Nephron (organoid): Measurements from ENCODE around the gene SPAG7.

Experiments
- H3K27ac Mint-ChIP-seq, 3 experiments: 2 replicates each; pipeline ENCODE4 v1.8.0; 2020; ENCODE audit warnings: mixed read lengths in 3 of 3, mild to moderate bottlenecking in 2 of 3, moderate library complexity in 1 of 3
- H3K27me3 Mint-ChIP-seq: 2 replicates; pipeline ENCODE4 v1.8.0; 2021; ENCODE audit warnings: low read depth, mild to moderate bottlenecking, moderate library complexity, mixed read lengths
- H3K36me3 Mint-ChIP-seq: 2 replicates; pipeline ENCODE4 v1.8.0; 2020; ENCODE audit warnings: low read depth, mixed read lengths
- H3K4me1 Mint-ChIP-seq: 2 replicates; pipeline ENCODE4 v1.8.0; 2020; ENCODE audit warnings: mixed read lengths
- H3K4me3 Mint-ChIP-seq, 3 experiments: 2 replicates each; pipeline ENCODE4 v1.8.0; 2020; ENCODE audit warnings: mild to moderate bottlenecking in 3 of 3, mixed read lengths in 3 of 3, moderate library complexity in 2 of 3
- H3K9me3 Mint-ChIP-seq: 2 replicates; pipeline ENCODE4 v1.8.0; 2020; ENCODE audit warnings: mixed read lengths
- TF ChIP-seq, protein P1 (sequence below), 3 experiments: fragments of 200-600 bp; sonication (generic); IDR thresholded peaks; one replicate each; pipeline ENCODE4 v1.5.0; 2021; ENCODE audit warnings: antibody characterized with exemption in 3 of 3; ENCODE audit not compliant: unreplicated experiment in 3 of 3

SPAG7 gene

DNA sequence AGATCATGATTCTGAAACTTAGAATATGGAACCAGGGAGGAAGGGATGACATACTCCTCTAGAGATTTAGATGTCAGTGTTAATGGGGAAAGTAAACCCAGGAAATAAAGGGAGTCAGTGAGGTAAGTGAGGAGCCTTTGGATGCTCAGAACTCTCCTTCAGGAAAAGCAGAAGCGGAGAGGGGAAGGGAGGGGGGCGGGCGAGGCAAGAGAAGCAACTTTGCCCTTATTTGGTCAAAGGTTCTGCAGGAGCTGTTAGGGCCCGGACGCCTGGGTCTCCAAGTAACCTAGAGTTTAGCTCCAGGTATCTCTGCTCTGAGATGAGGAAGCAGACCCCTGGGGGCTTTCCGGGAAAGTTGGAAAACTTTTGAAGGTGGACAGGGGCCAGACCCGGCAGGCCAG, 20.6 kb downstream of the SPAG7 start:
- Mint-ChIP-seq H3K36me3 (peaks cover 43% of the 10 kb centered on the region), H3K9me3 (no peaks in the 10 kb centered on the region), H3K4me3 (peak overlapping the region; percentile 95 to 98 (median 96)), H3K27me3 (no peaks in the 10 kb centered on the region), H3K27ac (peak overlapping the region; percentile 87 to 99 (median 89)), H3K4me1 (peaks cover 47% of the 10 kb centered on the region)
- TF ChIP-seq, protein P1, sequence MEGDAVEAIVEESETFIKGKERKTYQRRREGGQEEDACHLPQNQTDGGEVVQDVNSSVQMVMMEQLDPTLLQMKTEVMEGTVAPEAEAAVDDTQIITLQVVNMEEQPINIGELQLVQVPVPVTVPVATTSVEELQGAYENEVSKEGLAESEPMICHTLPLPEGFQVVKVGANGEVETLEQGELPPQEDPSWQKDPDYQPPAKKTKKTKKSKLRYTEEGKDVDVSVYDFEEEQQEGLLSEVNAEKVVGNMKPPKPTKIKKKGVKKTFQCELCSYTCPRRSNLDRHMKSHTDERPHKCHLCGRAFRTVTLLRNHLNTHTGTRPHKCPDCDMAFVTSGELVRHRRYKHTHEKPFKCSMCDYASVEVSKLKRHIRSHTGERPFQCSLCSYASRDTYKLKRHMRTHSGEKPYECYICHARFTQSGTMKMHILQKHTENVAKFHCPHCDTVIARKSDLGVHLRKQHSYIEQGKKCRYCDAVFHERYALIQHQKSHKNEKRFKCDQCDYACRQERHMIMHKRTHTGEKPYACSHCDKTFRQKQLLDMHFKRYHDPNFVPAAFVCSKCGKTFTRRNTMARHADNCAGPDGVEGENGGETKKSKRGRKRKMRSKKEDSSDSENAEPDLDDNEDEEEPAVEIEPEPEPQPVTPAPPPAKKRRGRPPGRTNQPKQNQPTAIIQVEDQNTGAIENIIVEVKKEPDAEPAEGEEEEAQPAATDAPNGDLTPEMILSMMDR (IDR thresholded peaks at IDR 0.05; ENCODE audit: unreplicated experiment in 3 of 3): no peak

DNA sequence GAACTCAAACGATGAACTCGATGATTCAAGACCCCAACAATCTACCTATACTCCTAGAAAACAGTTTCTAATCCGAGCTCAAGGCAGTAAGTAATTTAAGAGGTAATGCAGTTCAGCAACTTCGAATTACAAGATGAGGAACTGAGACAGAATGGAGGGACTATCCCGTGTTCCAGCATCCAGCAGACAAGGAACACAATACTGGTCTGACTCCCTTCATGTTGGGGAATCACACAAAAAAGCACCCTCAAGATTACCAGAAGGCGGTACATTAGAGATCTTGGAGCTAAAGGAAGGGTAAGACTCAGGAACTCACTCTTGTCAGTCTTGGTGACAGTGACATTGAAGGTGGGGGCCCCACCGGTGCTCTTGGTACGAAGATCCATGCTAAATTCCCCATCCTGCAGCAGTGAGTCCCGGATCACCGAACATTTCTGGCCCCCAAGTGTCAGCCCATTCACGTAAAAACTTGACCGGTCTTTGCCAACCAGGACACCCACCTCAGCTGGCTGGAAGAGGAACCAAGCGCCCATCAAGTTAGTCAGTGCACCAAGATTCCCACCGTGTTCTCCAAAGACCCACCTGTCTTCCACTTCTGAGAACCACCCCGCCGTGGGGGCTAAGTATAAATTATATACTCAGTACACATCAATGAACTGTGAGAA, 21.2 kb downstream of the SPAG7 start:
- no peaks in the 10 kb centered on the region for H3K27me3 Mint-ChIP-seq

DNA sequence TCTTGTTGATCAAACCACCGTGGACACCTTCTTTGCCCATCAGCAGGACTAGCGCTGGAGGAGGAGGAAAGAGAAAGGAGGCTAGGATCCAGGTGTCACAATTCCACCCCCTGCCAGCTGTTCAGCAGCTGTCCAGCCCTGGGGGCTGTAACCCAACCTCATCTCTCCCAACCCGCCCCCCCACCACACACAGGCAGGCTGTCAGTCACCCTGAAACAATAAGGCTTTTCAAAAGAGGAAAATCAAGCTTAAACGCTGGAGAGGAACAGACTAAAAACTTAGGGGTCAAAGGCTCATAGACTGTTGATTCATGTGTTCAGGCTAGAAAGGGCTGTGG, 21.7 kb downstream of the SPAG7 start:
- peak overlapping the region; percentile 87 to 99 (median 89) for H3K27ac Mint-ChIP-seq
- H3K36me3 Mint-ChIP-seq: peaks cover 53% of the 10 kb centered on the region
- peaks cover 49% of the 10 kb centered on the region for H3K4me1 Mint-ChIP-seq
- no peaks in the 10 kb centered on the region for H3K9me3 Mint-ChIP-seq
- TF ChIP-seq, protein P1 (IDR thresholded peaks at IDR 0.05; ENCODE audit: unreplicated experiment in 3 of 3): no peak
- no peaks in the 10 kb centered on the region for H3K27me3 Mint-ChIP-seq
- H3K4me3 Mint-ChIP-seq: peak overlapping the region; percentile 95 to 98 (median 96)

More for the DNA sequence above, 21.2 kb downstream of the SPAG7 start:
- Mint-ChIP-seq H3K27ac (peak overlapping the region; percentile 87 to 99 (median 89)), H3K36me3 (peaks cover 48% of the 10 kb centered on the region), H3K4me1 (peaks cover 49% of the 10 kb centered on the region), H3K4me3 (peak overlapping the region; percentile 95 to 98 (median 96)), H3K9me3 (no peaks in the 10 kb centered on the region)
- TF ChIP-seq, protein P1 (IDR thresholded peaks at IDR 0.05; ENCODE audit: unreplicated experiment in 3 of 3): no peak

DNA sequence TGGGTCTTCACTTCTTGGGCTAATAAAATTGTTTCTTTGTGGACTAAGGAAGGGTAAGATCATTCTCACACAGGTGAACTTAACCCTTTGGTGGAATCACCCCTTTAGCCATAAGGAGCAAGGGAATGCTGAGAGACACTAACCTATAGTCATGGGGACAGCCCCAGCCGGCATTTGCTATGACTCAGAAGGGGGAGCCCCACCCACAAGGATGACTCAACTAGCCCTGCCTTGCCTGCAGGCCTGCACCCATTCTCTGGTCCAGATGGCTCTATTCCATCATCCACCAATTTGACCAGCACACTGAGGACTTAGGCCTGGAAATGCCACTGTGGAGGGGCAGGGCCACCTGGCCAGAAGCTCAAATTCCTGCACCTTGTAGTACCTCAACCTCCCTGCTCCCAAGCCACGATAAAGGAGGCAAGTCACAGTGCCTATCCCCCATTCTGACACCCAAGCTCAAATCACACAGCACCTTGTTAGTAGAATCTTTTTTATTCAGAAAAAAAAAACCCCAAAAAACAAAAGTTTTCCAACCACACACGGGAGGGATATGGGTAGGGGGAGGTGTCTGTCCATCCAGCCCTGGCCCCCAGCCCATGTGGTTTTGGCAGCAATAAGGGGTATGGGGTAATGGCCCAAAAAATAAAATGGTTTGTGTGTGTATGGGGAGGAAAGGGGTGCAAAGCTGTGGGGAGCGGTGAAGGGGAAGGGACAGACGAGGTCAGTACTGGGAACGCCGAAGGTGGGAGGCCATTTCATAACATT, 22.3 kb downstream of the SPAG7 start:
- H3K27me3 Mint-ChIP-seq: no peaks in the 10 kb centered on the region
- peak overlapping the region; percentile 80 to 99 (median 89) for H3K27ac Mint-ChIP-seq
- peaks cover 53% of the 10 kb centered on the region for H3K36me3 Mint-ChIP-seq
- H3K4me3 Mint-ChIP-seq: peak overlapping the region; percentile 95 to 98 (median 96)
- TF ChIP-seq, protein P1 (IDR thresholded peaks at IDR 0.05; ENCODE audit: unreplicated experiment in 3 of 3): no peak
- peaks cover 47% of the 10 kb centered on the region for H3K4me1 Mint-ChIP-seq
- H3K9me3 Mint-ChIP-seq: no peaks in the 10 kb centered on the region

DNA sequence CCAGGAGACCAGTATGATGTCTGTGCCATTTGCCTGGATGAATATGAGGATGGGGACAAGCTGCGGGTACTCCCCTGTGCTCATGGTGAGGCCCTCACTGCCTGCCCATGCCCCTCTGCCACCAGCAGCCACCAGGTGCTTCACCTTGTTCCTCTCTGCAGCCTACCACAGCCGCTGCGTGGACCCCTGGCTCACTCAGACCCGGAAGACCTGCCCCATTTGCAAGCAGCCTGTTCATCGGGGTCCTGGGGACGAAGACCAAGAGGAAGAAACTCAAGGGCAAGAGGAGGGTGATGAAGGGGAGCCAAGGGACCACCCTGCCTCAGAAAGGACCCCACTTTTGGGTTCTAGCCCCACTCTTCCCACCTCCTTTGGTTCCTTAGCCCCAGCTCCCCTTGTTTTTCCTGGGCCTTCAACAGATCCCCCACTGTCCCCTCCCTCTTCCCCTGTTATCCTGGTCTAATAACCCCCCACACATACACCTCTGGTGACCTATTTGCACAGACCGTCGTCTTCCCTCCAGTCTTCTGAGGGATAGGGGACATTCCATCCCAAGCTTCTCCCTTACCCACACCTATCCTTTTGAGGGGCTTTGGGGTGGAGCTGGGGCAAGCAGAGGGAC, 23.0 kb downstream of the SPAG7 start:
- peaks cover 57% of the 10 kb centered on the region for H3K36me3 Mint-ChIP-seq
- TF ChIP-seq, protein P1 (IDR thresholded peaks at IDR 0.05; ENCODE audit: unreplicated experiment in 3 of 3): no peak

More for the DNA sequence above, 23.0 kb downstream of the SPAG7 start:
- peak overlapping the region; percentile 80 to 99 (median 89) for H3K27ac Mint-ChIP-seq
- H3K9me3 Mint-ChIP-seq: no peaks in the 10 kb centered on the region
- H3K27me3 Mint-ChIP-seq: no peaks in the 10 kb centered on the region
- H3K4me3 Mint-ChIP-seq: peak overlapping the region; percentile 53 to 95 (median 68)
- peaks cover 52% of the 10 kb centered on the region for H3K4me1 Mint-ChIP-seq
